ENCODE measurements around the gene ALG2. TPM values are rescaled to one million over a fixed set of nuclear protein-coding genes. Genes with fewer than 3 reads are reported as not detected.
"Not testable (repeated sequence)": the region's sequence is repeated elsewhere in the genome, so short reads cannot be mapped to it uniquely, and the experiment has no call there.

ALG2 gene
- total RNA-seq, 1 donor from 2014 or later, result 46.6 TPM

DNA sequence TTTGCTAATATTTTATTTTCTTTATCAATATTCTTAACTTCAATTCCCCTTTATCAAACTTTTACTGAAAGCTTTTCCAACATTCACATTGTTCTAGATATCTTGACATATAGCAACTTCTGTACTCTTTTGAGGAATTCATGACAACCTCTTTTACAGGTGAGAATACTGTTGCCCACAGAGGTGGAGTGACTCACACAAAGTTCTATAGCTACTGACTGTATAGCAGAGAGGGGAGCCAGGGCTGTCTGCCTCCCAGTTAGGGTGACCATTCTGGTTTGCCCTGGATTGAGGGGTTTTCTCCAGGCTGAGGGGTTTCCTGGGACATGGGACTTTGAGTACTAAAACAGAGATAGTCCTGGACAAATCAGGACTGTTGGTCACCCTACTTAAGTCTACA is 16.6 kb upstream of the ALG2 start:
- no peak for DNase-seq (ENCODE audit: low read depth in 2 of 2)

GRCh38 chr9:99237849-99238248 is 16.1 kb upstream of the ALG2 start:
- not testable (repeated sequence) for DNase-seq (ENCODE audit: low read depth in 2 of 2)

GRCh38 chr9:99237356-99237755 is 15.6 kb upstream of the ALG2 start:
- no peak for DNase-seq (ENCODE audit: low read depth in 2 of 2)

DNA sequence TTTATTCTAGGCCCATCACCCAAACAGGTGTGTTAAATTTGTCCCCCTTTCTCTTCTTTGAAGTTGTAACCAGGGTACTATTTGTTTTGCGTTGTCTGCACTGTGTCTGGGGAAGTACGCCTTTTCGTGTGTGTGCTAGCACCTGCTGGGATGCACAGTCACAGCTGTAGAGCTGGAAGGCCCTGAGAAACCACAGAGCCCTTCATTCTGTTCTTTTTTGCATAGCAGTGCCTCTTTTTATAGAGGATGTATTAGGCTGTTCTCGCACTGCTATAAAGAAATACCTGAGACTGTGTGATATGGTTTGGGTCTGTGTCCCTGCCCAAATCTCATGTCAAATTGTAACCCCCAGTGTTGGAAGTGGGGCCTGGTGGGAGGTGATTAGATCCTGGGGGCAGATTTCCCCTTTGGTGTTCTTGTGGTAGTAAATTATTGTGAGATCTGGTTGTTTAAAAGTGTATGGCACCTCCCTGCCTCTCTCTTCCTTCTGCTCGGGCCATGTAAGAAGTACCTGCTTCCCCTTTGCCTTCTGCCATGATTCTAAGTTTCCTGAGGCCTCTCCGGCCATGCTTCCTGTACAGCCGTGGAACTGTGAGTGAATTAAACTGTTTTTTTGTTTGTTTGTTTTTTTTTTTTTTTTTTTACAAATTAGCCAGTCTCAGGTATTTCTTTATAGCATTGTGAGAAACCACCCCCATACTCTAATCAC is 14.3 kb upstream of the ALG2 start:
- no peak for DNase-seq (ENCODE audit: low read depth in 2 of 2)

GRCh38 chr9:99235069-99235468 is 13.3 kb upstream of the ALG2 start:
- DNase-seq (ENCODE audit: low read depth in 2 of 2), result no peak

GRCh38 chr9:99234618-99235017 is 12.9 kb upstream of the ALG2 start:
- DNase-seq (ENCODE audit: low read depth in 2 of 2), result no peak

- DNase-seq (ENCODE audit: low read depth in 2 of 2), result peak; percentile 20 to 24
Observed at GRCh38 chr9:99231711-99232110, 10.0 kb upstream of the ALG2 start.

DNA sequence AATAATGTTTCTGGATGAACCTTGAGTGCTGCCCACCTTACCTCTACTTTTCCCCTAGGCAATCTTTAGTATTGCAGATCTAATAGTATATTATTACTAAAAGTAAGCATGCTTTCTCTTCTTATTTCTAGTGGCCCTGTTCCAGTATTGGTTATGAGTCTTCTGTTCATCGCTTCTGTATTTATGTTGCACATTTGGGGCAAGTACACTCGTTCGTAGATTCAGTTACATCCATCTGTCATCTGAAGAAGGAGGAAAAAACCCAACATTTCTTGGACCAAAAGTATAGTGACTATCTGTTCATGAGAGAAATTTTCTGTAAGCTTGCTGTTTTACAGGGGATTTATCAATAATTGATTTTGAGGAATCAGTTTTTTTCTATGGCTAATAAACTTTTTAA is 8.5 kb upstream of the ALG2 start:
- DNase-seq (ENCODE audit: low read depth in 2 of 2), result no peak

- peak; percentile 80 to 89 for DNase-seq (ENCODE audit: low read depth in 2 of 2)
Observed at GRCh38 chr9:99226054-99226453, 4.3 kb upstream of the ALG2 start.

DNA sequence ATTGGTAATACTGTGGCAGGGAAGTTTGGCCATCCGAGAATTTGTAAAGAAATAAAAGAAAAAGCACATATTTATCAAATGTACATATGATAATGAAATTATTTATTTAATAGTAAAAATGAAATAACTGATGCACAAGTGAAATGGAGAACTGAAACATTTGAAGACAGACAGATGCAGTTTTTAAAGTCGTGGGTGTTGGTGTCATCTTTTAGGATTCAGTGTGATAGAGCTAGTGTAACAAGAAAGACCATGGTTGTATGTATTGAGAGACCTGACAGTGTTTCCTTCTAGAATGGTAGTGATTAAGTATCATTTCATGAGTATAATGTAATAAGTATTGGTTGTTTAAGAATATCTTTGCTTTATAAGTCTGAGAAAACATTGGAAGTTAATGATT is 2.7 kb upstream of the ALG2 start:
- DNase-seq (ENCODE audit: low read depth in 2 of 2), result no peak

DNA sequence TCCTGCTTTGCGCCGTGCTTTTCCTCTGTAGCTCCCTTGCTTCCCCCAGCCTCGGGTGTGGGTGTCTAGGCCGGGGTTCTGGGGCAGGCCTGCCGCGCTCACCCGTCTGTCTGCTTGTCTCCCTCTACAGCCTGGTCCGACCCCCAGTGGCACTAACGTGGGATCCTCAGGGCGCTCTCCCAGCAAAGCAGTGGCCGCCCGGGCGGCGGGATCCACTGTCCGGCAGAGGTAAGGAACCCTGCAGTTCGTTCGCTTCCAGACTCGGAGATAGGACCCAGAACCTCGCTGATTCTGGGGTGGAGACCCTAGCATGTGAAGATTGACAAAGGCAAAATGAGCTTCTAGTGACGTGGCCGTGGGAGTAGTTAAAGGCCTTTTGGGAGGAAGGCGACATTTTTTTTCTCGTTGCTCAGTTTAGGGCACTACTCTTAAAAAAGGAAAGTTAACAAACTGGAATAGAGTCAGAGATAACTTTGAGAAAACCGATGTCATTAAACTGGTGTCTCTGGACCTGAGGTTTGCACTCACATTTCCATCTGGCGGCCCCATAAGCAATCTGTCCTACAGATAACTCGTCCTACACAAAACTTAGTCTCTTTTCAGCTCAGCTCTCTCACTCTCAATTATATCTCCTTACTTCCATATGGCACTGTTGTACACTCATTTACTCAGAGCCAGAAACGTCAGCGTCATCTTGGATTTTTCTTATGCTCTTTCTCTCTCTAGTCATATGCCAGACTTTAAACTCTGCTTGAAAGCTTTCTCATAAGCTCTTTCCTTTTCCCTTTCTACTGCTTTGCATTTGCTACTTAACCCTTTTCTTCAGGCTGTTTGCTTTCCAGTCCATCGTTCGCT is 901 bp upstream of the ALG2 start:
- peak in 1 of 2 donors; percentile 6 for DNase-seq (ENCODE audit: low read depth in 2 of 2)

- DNase-seq (ENCODE audit: low read depth in 2 of 2), result no peak
Observed at GRCh38 chr9:99221266-99221620, 499 bp downstream of the ALG2 start.

DNA sequence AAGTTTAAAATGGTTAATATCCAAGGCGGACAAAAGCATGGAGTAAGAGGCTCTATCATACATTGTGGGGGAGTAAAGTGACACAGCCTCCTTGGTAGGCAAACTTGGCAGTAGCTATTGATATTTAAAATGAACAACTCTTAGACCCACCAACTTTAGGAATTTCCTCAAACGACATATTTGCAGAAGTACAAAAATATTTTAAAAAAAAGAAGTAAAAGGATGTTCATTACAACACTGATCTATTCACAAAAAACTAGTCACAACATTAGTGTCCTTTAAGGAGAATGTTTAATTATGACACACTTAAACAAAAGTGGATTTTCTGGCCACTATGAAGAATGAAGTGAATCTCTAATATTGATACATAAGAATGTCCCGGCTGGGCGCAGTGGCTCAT is 1.7 kb downstream of the ALG2 start:
- no peak for DNase-seq (ENCODE audit: low read depth in 2 of 2)

DNA sequence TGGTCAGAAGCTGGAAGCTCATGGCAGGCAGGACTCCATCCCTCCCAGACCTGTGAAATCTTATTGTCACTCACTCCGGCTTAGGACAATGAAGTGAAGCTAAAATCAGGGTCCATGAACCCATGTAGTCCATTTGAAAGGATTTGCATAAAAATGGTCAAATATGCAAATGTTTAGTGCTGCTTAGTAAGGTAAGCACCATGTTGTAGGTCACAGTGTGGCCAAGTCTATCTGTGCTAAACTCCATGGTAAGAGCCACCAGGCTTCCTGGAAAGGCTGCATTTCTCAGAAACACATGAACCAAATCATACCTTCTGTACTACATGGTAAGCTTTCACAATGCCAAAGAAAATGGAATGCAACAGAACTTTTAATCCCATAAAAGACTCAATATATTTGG is 5.7 kb downstream of the ALG2 start:
- DNase-seq (ENCODE audit: low read depth in 2 of 2), result no peak

- no peak for DNase-seq (ENCODE audit: low read depth in 2 of 2)
Observed at GRCh38 chr9:99213197-99213596, 8.5 kb downstream of the ALG2 start.

- DNase-seq (ENCODE audit: low read depth in 2 of 2), result no peak
Observed at GRCh38 chr9:99211746-99212145, 10.0 kb downstream of the ALG2 start.

GRCh38 chr9:99210572-99210971 is 11.2 kb downstream of the ALG2 start:
- no peak for DNase-seq (ENCODE audit: low read depth in 2 of 2)

DNA sequence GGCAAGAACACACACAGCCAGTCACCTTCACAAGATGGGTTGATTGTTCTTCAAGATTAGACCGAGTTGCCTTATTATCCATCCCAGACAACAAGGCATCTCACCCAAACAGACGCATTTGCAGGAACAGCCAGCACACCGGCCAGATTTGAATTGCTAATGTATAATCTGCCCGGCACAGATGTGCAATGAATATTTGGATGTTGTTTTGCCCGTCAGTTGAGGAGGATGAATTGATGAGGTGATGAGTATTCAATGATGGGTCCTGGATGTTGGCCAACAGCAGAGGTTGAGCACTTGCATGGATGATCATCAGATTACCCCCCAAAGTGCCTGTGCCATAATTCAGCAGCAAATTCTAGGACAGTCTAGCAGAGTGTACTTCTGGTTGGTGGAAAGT is 20.1 kb downstream of the ALG2 start:
- no peak for DNase-seq (ENCODE audit: low read depth in 2 of 2)

- DNase-seq (ENCODE audit: low read depth in 2 of 2), result no peak
Observed at GRCh38 chr9:99199938-99200539, 21.7 kb downstream of the ALG2 start.

- no peak for DNase-seq (ENCODE audit: low read depth in 2 of 2)
Observed at GRCh38 chr9:99197987-99198386, 23.8 kb downstream of the ALG2 start.

GRCh38 chr9:99197124-99197630 is 24.6 kb downstream of the ALG2 start:
- no peak for DNase-seq (ENCODE audit: low read depth in 2 of 2)

DNA sequence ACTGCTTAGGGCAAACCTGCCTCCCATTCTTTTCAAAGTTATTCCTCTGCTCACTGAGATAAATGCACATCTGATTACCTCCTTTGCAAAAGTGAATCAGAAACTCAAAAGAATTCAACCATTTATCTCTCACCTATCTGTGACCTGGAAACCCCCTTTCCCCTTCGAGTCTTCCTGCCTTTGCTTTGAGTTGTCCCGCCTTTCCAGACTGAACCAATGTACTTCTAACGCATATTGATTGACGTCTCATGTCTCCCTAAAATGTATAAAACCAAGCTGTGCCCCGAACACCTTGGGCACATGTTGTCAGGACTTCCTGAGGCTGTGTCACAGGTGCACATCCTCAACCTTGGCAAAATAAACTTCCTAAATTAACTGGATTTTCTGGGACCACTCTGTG is 25.3 kb downstream of the ALG2 start:
- not testable (repeated sequence) for DNase-seq (ENCODE audit: low read depth in 2 of 2)

DNA sequence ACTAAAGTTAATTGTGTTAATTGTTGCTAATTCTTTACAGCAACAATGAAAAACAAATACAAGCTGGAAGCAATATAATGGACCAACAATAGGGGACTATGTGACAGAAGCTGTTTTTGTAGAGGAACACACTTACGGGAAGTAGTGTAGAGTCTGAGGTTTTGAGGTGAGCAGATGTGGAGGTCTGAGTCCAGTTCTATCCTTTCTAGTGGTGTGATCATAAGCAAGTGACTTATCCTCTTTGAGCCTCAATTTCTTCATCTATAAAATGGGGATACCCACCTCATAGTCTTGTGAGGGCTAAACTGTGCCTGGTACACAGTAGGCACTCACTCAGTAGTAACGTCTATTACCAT is 28.3 kb downstream of the ALG2 start:
- no peak for DNase-seq (ENCODE audit: low read depth in 2 of 2)

Data from lung microvascular endothelial cell (primary cell).